Right cardiac atrium (tissue), 5 donors: Measurements from ENCODE around the gene COQ4. TPM values are rescaled to one million over a fixed set of nuclear protein-coding genes. Genes with fewer than 3 reads are reported as not detected.
A peak's percentile ranks its signal among the peaks of the same experiment; 100 is the strongest.
"Not testable (repeated sequence)": the region's sequence is repeated elsewhere in the genome, so short reads cannot be mapped to it uniquely, and the experiment has no call there.

Source experiments
- ATAC-seq, 2 donors: fragments of 200-7000 bp; cut with Tn5 transposase; one replicate each; pipeline versions ENCODE4 v1.8.0 to v1.9.1; 2020; ENCODE audit warnings: moderate library complexity in 2 of 2, mild to moderate bottlenecking in 1 of 2
- DNase-seq, 3 donors: peaks; one replicate each; pipeline ENCODE4 v3.0.0-alpha.2; 2020
- H3K27ac ChIP-seq: one replicate; pipeline ENCODE4 v1.5.1; 2013; ENCODE audit warnings: mild to moderate bottlenecking, low read length, control low read depth, moderate library complexity
- H3K27me3 ChIP-seq: one replicate; pipeline ENCODE4 v1.6.1; 2013; ENCODE audit not compliant: control insufficient read depth, insufficient read depth
- H3K4me1 ChIP-seq: one replicate; pipeline ENCODE4 v1.6.1; 2013; ENCODE audit warnings: low read length; ENCODE audit not compliant: control insufficient read depth, insufficient read depth
- H3K4me3 ChIP-seq: one replicate; pipeline ENCODE4 v1.5.1; 2013; ENCODE audit warnings: low read length, control low read depth
- H3K9me3 ChIP-seq: one replicate; pipeline ENCODE4 v1.6.1; 2013; ENCODE audit warnings: low read length; ENCODE audit not compliant: control insufficient read depth
- WGBS: extraction: QIAGEN DNeasy Blood & Tissue Kit; methylation state at CpG from one replicate; pipeline ENCODE4 v1.1.7; 2013; 5-methylcytosine and 5-hydroxymethylcytosine counted together
- intact Hi-C, 4 donors: fragments of 100-400 bp; cut with DNase I; formaldehyde crosslinking; loops; one replicate each; pipeline versions ENCODE4 v1.11.0 to v1.14.0; 2022 to 2023
- long read RNA-seq, 4 donors: library from polyadenylated mRNA; unstranded; transcript quantifications; one replicate each; pipeline ENCODE4 v2.0.0, GENCODE V29; 2020 to 2021
- polyA plus RNA-seq: library from polyadenylated mRNA; stranded (reverse); fragments of 200-250 nt; gene quantifications from one replicate; pipeline ENCODE4 v1.2.3, GENCODE V29; 2013
- total RNA-seq, 4 donors: library from RNA; stranded (reverse); fragmentation: NEBNext Ultra II Directional; extraction: Animal tissue kit (Norgen Biotek cat#: 25700); gene quantifications; one replicate each; pipeline ENCODE4 v1.2.1, GENCODE V29; 2021
- donor health status: healthy with polysubstance abuse.
- donor health status: DM: no; HTN: yes; CAD: no.
- donor health status: DM: no; HTN: no; CAD: no.
- donor health status: DM: no; HTN: yes; CAD: no; lungs with severe emphysema.
- donor health status: DM: yes; HTN: yes; CAD: no.

Gene COQ4
- total RNA-seq (10 to 100 TPM; 26.5 to 28.9 (median 27.6) TPM), polyA plus RNA-seq (41.8 TPM)
- long read RNA-seq, donor 1, transcript COQ4-205 (2 exons, 956 nt) = minor isoform, 7 of 32 reads
- long read RNA-seq, donor 1, transcript COQ4-201 (7 exons, 1,548 nt) = major isoform, 17 of 32 reads
- long read RNA-seq, donor 1, partial matches to known transcripts = 4 of 32 reads
- long read RNA-seq, donor 1, other reads (novel, unspliced or antisense) = 2 of 32 reads
- long read RNA-seq, donor 2, transcript COQ4-201 (7 exons, 1,548 nt) = major isoform, 16 of 27 reads
- long read RNA-seq, donor 2, partial matches to known transcripts = 3 of 27 reads
- long read RNA-seq, donor 2, other reads (novel, unspliced or antisense) = 3 of 27 reads
- long read RNA-seq, donor 3, transcript COQ4-201 (7 exons, 1,548 nt) = major isoform, 33 of 46 reads
- long read RNA-seq, donor 3, partial matches to known transcripts = 7 of 46 reads
- long read RNA-seq, donor 3, other reads (novel, unspliced or antisense) = 4 of 46 reads
- long read RNA-seq, donor 4, transcript COQ4-201 (7 exons, 1,548 nt) = major isoform, 25 of 44 reads
- long read RNA-seq, donor 4, partial matches to known transcripts = 4 of 44 reads
- long read RNA-seq, donor 4, other reads (novel, unspliced or antisense) = 6 of 44 reads

- Histone ChIP-seq H3K9me3 (no peaks in the 10 kb centered on the region), H3K27ac (peak within 1 kb of the TSS; percentile 98), H3K4me1 (peaks cover 6% of the 10 kb centered on the region), H3K4me3 (peak within 1 kb of the TSS; percentile 73), H3K27me3 (no peaks in the 10 kb centered on the region)
- intact Hi-C loops = no loop called here
- DNase-seq (peak; percentile 93 to 97 (median 96)), ATAC-seq (peak; percentile 98)
- under 1% methylated on average over 83 of the region's 83 CpGs for WGBS
Observed at GRCh38 chr9:128322404-128323211, at the start of gene COQ4, which contains the start of gene TRUB2. COQ4 (plus strand) TSS chr9:128322839; CDS start chr9:128322859, 20 bp downstream. TRUB2 (minus strand) TSS chr9:128322447; CDS start chr9:128322408, 39 bp downstream.

GRCh38 chr9:128274245-128274644 is 48.4 kb upstream of the COQ4 start:
- ATAC-seq (no peak), DNase-seq (no peak)
- H3K27ac ChIP-seq = peak overlapping the region; percentile 3
- H3K27me3 ChIP-seq = no peaks in the 10 kb centered on the region
- peaks cover 5% of the 10 kb centered on the region for H3K4me1 ChIP-seq
- no peak overlapping the region for H3K4me3 ChIP-seq
- H3K9me3 ChIP-seq = no peaks in the 10 kb centered on the region
- intact Hi-C loops = no loop called here
- 65% methylated on average over 8 of the region's 8 CpGs for WGBS

- H3K9me3 ChIP-seq = no peaks in the 10 kb centered on the region
- H3K4me3 ChIP-seq = peak within 1 kb of the TSS; percentile 95
- H3K4me1 ChIP-seq = peaks cover 5% of the 10 kb centered on the region
- no peaks in the 10 kb centered on the region for H3K27me3 ChIP-seq
- H3K27ac ChIP-seq = peak within 1 kb of the TSS; percentile 92
- DNase-seq (peak; percentile 70 to 80 (median 73)), ATAC-seq (peak; percentile 77 to 80)
- intact Hi-C loops = no loop called here
- under 1% methylated on average over 57 of the region's 57 CpGs for WGBS
Observed at GRCh38 chr9:128275198-128276007, 47.2 kb upstream of the COQ4 start, which contains the start of gene GOLGA2. GOLGA2 (minus strand) TSS chr9:128276007; CDS start chr9:128275976, 31 bp downstream.

- no peaks in the 10 kb centered on the region for H3K27me3 ChIP-seq
- WGBS = under 1% methylated on average over 38 of the region's 38 CpGs
- ATAC-seq (peak; percentile 97 to 98), DNase-seq (peak; percentile 100)
- H3K4me3 ChIP-seq = peak within 1 kb of the TSS; percentile 95
- peaks cover 5% of the 10 kb centered on the region for H3K4me1 ChIP-seq
- intact Hi-C loops = no loop called here
- no peaks in the 10 kb centered on the region for H3K9me3 ChIP-seq
- peak within 1 kb of the TSS; percentile 92 for H3K27ac ChIP-seq
Observed at GRCh38 chr9:128276008-128276573, 46.5 kb upstream of the COQ4 start, which contains the start of gene SWI5. SWI5 (plus strand) TSS chr9:128276276.

- peak overlapping the region; percentile 91 for H3K27ac ChIP-seq
- H3K4me3 ChIP-seq = peak overlapping the region; percentile 84
- peaks cover 5% of the 10 kb centered on the region for H3K4me1 ChIP-seq
- 5% methylated on average over 23 of the region's 23 CpGs for WGBS
- intact Hi-C loops = no loop called here
- ATAC-seq = peak; percentile 2 to 44
- peak; percentile 48 to 77 (median 65) for DNase-seq
- no peaks in the 10 kb centered on the region for H3K9me3 ChIP-seq
- no peaks in the 10 kb centered on the region for H3K27me3 ChIP-seq
Observed at GRCh38 chr9:128276574-128277270, 45.9 kb upstream of the COQ4 start.

- ATAC-seq, H3K4me3 ChIP-seq, H3K27me3 ChIP-seq, intact Hi-C loops, H3K9me3 ChIP-seq, H3K27ac ChIP-seq, H3K4me1 ChIP-seq: not testable (repeated sequence)
- DNase-seq = peak; percentile 57 to 79 (median 66)
- 60% methylated on average over 22 of the region's 22 CpGs for WGBS
Observed at GRCh38 chr9:128279088-128280073, 43.3 kb upstream of the COQ4 start.

- Histone ChIP-seq H3K27ac (no peak overlapping the region), H3K27me3 (no peaks in the 10 kb centered on the region), H3K9me3 (no peaks in the 10 kb centered on the region), H3K4me3 (no peak overlapping the region), H3K4me1 (peaks cover 5% of the 10 kb centered on the region)
- intact Hi-C loops = no loop called here
- WGBS = 92% methylated on average over 5 of the region's 5 CpGs
- DNase-seq (no peak), ATAC-seq (no peak)
Observed at GRCh38 chr9:128280084-128280622, 42.5 kb upstream of the COQ4 start.

- Histone ChIP-seq H3K9me3 (no peaks in the 10 kb centered on the region), H3K4me1 (no peaks in the 10 kb centered on the region), H3K4me3 (no peak overlapping the region), H3K27me3 (no peaks in the 10 kb centered on the region), H3K27ac (no peak overlapping the region)
- DNase-seq (no peak), ATAC-seq (no peak)
- intact Hi-C loops = no loop called here
- 92% methylated on average over 6 of the region's 6 CpGs for WGBS
Observed at GRCh38 chr9:128282500-128282899, 40.1 kb upstream of the COQ4 start.
